ENCODE results near the gene GALNT6. TPM values are rescaled to one million over a fixed set of nuclear protein-coding genes. Genes with fewer than 3 reads are reported as not detected.

The GALNT6 gene
- total and polyA plus RNA-seq, 7 donors: 0.10 to 2.1 (median 0.40) TPM

GRCh38 chr12:51403681-51404136 lies 12.5 kb upstream of the GALNT6 start:
- H3K27ac ChIP-seq: no peak overlapping the region
- H3K4me1 ChIP-seq: no peaks in the 10 kb centered on the region
- H3K4me3 ChIP-seq: no peak overlapping the region
- H3K9me3 ChIP-seq: no peaks in the 10 kb centered on the region
- intact Hi-C loops (cut with DNase I): no loop called here
- 87 to 92% (median 89%) methylated on average over 4 of the region's 4 CpGs for WGBS, 3 donors
- H3K36me3 ChIP-seq (ENCODE audit: insufficient read depth in 1 of 2, low read depth in 1 of 2): no peaks in the 10 kb centered on the region
- H3K27me3 ChIP-seq (ENCODE audit: insufficient read depth in 3 of 3, low read length in 2 of 3): peaks cover 0 to 8% (median 0%) of the 10 kb centered on the region in 3 donors
- TF ChIP-seq, protein P1, sequence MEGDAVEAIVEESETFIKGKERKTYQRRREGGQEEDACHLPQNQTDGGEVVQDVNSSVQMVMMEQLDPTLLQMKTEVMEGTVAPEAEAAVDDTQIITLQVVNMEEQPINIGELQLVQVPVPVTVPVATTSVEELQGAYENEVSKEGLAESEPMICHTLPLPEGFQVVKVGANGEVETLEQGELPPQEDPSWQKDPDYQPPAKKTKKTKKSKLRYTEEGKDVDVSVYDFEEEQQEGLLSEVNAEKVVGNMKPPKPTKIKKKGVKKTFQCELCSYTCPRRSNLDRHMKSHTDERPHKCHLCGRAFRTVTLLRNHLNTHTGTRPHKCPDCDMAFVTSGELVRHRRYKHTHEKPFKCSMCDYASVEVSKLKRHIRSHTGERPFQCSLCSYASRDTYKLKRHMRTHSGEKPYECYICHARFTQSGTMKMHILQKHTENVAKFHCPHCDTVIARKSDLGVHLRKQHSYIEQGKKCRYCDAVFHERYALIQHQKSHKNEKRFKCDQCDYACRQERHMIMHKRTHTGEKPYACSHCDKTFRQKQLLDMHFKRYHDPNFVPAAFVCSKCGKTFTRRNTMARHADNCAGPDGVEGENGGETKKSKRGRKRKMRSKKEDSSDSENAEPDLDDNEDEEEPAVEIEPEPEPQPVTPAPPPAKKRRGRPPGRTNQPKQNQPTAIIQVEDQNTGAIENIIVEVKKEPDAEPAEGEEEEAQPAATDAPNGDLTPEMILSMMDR (IDR thresholded peaks at IDR 0.05): no peak
- DNase-seq: no peak
- no peak for ATAC-seq

DNA sequence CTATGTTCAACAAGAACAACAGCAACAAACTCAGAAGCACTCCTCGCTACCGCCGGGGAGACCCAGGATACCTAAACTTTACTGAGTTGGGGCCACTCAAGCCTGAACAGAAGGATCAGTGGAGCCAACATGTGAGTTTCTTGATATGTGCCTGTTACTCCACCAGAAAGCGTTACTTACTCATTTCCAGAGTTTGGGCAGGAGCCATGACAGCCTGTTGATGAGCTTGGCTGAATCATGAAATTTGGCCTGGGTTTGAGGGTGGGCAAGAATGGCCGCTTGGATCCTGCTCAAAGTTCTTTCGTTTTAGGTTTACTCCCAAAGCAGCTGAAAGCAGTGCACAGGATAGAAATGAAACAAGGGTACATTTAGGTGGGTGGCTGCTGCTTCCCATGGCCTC lies 12.0 kb upstream of the GALNT6 start:
- ATAC-seq: no peak
- H3K9me3 ChIP-seq: no peaks in the 10 kb centered on the region

DNA sequence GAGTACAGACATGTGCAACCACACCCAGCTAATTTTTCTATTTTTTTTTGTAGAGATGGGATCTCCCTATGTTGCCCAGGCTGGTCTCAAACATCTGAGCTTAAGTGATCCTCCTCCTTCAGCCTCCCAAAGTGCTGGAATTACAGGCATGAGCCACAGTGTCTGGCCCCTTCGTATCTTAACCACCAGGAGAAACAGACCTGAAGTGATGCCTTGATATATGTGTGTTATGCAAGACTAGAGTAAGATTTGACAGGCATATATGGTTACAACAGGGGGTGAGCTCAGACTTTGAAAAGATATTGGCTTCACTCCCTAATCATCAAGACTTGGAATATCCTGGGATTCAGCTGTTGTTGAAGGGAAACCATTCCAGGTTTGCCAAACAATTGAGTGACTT lies 10.7 kb upstream of the GALNT6 start:
- no peak for ATAC-seq
- WGBS, 3 donors: 0% methylated on average over 1 of the region's 1 CpG

More for the DNA sequence above, 12.0 kb upstream of the GALNT6 start:
- no peaks in the 10 kb centered on the region for H3K36me3 ChIP-seq (ENCODE audit: insufficient read depth in 1 of 2, low read depth in 1 of 2)
- H3K27ac ChIP-seq: no peak overlapping the region
- no peak overlapping the region for H3K4me3 ChIP-seq
- H3K27me3 ChIP-seq (ENCODE audit: insufficient read depth in 3 of 3, low read length in 2 of 3): peaks cover 0 to 14% (median 0%) of the 10 kb centered on the region in 3 donors
- intact Hi-C loops (cut with DNase I): no loop called here
- WGBS, 3 donors: 75 to 85% (median 83%) methylated on average over 6 of the region's 6 CpGs
- TF ChIP-seq, protein P1 (IDR thresholded peaks at IDR 0.05): no peak
- DNase-seq: no peak
- no peaks in the 10 kb centered on the region for H3K4me1 ChIP-seq

DNA sequence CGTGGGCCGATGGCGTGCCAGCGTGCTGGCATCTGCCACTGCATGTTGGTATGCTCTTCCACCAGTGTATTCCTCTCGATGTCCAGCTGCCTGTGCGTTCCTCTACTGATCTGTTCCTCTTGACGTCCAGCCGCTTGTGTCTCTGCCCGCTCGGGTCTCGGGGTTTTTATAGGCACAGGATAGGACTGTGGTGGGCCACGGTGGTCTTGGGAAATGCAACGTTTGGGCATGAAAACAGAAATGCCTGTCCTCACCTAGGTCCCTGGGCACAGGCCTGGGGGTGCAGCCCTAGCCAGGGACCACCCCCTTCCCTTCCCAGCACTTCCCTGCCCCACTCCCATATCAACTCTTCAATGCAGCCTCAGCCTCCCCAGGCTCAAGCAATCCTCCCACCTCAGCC lies 10.3 kb upstream of the GALNT6 start:
- ATAC-seq (no peak), DNase-seq (no peak)
- Histone ChIP-seq H3K27ac (no peak overlapping the region), H3K4me3 (no peak overlapping the region), H3K9me3 (no peaks in the 10 kb centered on the region), H3K27me3 (ENCODE audit: insufficient read depth in 3 of 3, low read length in 2 of 3) (peaks cover 0 to 21% (median 0%) of the 10 kb centered on the region in 3 donors), H3K4me1 (no peaks in the 10 kb centered on the region), H3K36me3 (ENCODE audit: insufficient read depth in 1 of 2, low read depth in 1 of 2) (no peaks in the 10 kb centered on the region)
- WGBS, 3 donors: 88 to 93% (median 92%) methylated on average over 13 of the region's 13 CpGs
- intact Hi-C loops (cut with DNase I): no loop called here
- TF ChIP-seq, protein P1 (IDR thresholded peaks at IDR 0.05): no peak

More for the DNA sequence above, 10.7 kb upstream of the GALNT6 start:
- H3K9me3 ChIP-seq: no peaks in the 10 kb centered on the region
- peaks cover 0 to 21% (median 0%) of the 10 kb centered on the region in 3 donors for H3K27me3 ChIP-seq (ENCODE audit: insufficient read depth in 3 of 3, low read length in 2 of 3)
- DNase-seq: no peak
- H3K4me1 ChIP-seq: no peaks in the 10 kb centered on the region
- TF ChIP-seq, protein P1 (IDR thresholded peaks at IDR 0.05): no peak
- intact Hi-C loops (cut with DNase I): no loop called here
- H3K36me3 ChIP-seq (ENCODE audit: insufficient read depth in 1 of 2, low read depth in 1 of 2): no peaks in the 10 kb centered on the region
- H3K4me3 ChIP-seq: no peak overlapping the region
- no peak overlapping the region for H3K27ac ChIP-seq

DNA sequence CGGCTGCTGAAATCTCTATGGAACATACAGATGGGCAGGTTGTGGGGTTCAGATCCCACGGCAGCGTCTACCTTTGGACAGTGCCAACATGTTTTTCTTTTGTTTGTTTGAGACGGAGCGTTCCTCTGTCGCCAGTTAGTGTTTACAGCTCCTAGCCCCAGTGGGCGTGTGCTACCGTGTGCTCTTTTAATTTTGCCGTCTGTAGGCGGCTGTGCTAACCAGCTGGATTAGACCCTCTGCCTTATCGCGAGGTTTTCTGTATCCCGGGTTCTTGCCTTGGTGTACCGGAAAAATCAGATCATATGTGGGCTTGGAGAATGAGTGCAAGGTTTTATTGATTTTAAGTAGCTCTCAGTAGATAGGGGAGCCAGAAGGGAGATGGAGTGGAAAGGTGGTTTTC lies 9.8 kb upstream of the GALNT6 start:
- H3K4me1 ChIP-seq: no peaks in the 10 kb centered on the region
- intact Hi-C loops (cut with DNase I): no loop called here
- 80 to 82% (median 82%) methylated on average over 14 of the region's 14 CpGs for WGBS, 3 donors
- H3K27me3 ChIP-seq (ENCODE audit: insufficient read depth in 3 of 3, low read length in 2 of 3): peaks cover 0 to 21% (median 0%) of the 10 kb centered on the region in 3 donors
- no peak overlapping the region for H3K4me3 ChIP-seq
- DNase-seq (no peak), ATAC-seq (no peak)
- no peaks in the 10 kb centered on the region for H3K9me3 ChIP-seq
- no peaks in the 10 kb centered on the region for H3K36me3 ChIP-seq (ENCODE audit: insufficient read depth in 1 of 2, low read depth in 1 of 2)
- no peak overlapping the region for H3K27ac ChIP-seq
- TF ChIP-seq, protein P1 (IDR thresholded peaks at IDR 0.05): no peak
